Stomach (tissue), 9 donors: Measurements from ENCODE around the gene STAT6. TPM values are rescaled to one million over a fixed set of nuclear protein-coding genes. Genes with fewer than 3 reads are reported as not detected.

Experiments
- DNase-seq, 2 donors: peaks; one replicate each; pipeline versions ENCODE4 v3.0.0 to v3.0.0-alpha.2; 2013 to 2019
- H3K27ac ChIP-seq, 5 donors: fragments of 200-600 bp in 4 of 5; sonication (generic) in 4 of 5; one replicate each; pipeline ENCODE4 v1.5.1; 2013 to 2019; ENCODE audit warnings: mild to moderate bottlenecking in 1 of 5, moderate library complexity in 1 of 5
- H3K27me3 ChIP-seq, 3 donors: fragments of 200-600 bp; sonication (generic); one replicate each; pipeline ENCODE4 v1.5.1; 2017 to 2019; ENCODE audit warnings: mixed run types in 1 of 3
- H3K36me3 ChIP-seq, 4 donors: fragments of 200-600 bp; sonication (generic); 1 replicate in 3 of 4; 2 replicates in 1 of 4; pipeline ENCODE4 v1.5.1; 2016 to 2019
- H3K4me1 ChIP-seq, 4 donors: fragments of 200-600 bp; sonication (generic); one replicate each; pipeline ENCODE4 v1.5.1; 2016 to 2019
- H3K4me3 ChIP-seq, 4 donors: fragments of 200-600 bp; sonication (generic) in 3 of 4; one replicate each; pipeline ENCODE4 v1.5.1; 2016 to 2019; ENCODE audit warnings: mild to moderate bottlenecking in 1 of 4
- H3K9me3 ChIP-seq, 4 donors: fragments of 200-600 bp; sonication (generic); one replicate each; pipeline ENCODE4 v1.5.1; 2016 to 2019
- EP300 ChIP-seq: sonication (generic); formaldehyde crosslinking; IDR thresholded peaks from one replicate; pipeline ENCODE4 v1.6.1; 2017; ENCODE audit warnings: antibody characterized with exemption
- POLR2A ChIP-seq, 4 donors: fragments of 450-650 bp; IDR thresholded peaks; one replicate each; pipeline ENCODE4 v1.6.1; 2016; ENCODE audit warnings: antibody characterized with exemption in 4 of 4, control low read depth in 2 of 4, mild to moderate bottlenecking in 1 of 4, moderate library complexity in 1 of 4
- POLR2AphosphoS5 ChIP-seq, 3 donors: sonication (generic); formaldehyde crosslinking; IDR thresholded peaks; one replicate each; pipeline ENCODE4 v1.6.1; 2016; ENCODE audit warnings: antibody characterized with exemption in 3 of 3
- WGBS, 5 donors: extraction: QIAGEN DNeasy Blood & Tissue Kit in 3 of 5; methylation state at CpG; one replicate each; pipeline versions ENCODE4 v1.1.5 to v1.1.7; 2013 to 2018; 5-methylcytosine and 5-hydroxymethylcytosine counted together
- intact Hi-C: fragments of 100-400 bp; cut with DNase I; formaldehyde crosslinking; loops from one replicate; pipeline ENCODE4 v1.15.1; 2023; ENCODE audit warnings: low total_unique reads
- polyA plus RNA-seq, 3 donors: library from polyadenylated mRNA; stranded (reverse); fragments of 200-250 nt; gene quantifications; one replicate each; pipeline ENCODE4 v1.2.3, GENCODE V29; 2013
- total RNA-seq, 5 donors: library from RNA; depleted of rRNA; stranded (reverse); fragments of >200 nt; gene quantifications; one replicate each; pipeline versions ENCODE4 v1.1.0 to v1.2.3, GENCODE V29; 2014 to 2016
- TF ChIP-seq, protein P1 (sequence below), 7 experiments: fragments of 450-650 bp in 4 of 7; fragments of 200-600 bp in 3 of 7; sonication (generic) in 3 of 7; IDR thresholded peaks; one replicate each; pipeline ENCODE4 v1.5.1; 2016 to 2019; ENCODE audit warnings: antibody characterized with exemption in 7 of 7, control low read depth in 2 of 7, mild to moderate bottlenecking in 1 of 7
- donor health status: healthy with polysubstance abuse.
- donor health status: Bipolar disorder and iron deficiency.
- donor health status: healthy.

Gene STAT6
- total and polyA plus RNA-seq, 8 donors = 81.9 to 477 (median 178) TPM

DNA sequence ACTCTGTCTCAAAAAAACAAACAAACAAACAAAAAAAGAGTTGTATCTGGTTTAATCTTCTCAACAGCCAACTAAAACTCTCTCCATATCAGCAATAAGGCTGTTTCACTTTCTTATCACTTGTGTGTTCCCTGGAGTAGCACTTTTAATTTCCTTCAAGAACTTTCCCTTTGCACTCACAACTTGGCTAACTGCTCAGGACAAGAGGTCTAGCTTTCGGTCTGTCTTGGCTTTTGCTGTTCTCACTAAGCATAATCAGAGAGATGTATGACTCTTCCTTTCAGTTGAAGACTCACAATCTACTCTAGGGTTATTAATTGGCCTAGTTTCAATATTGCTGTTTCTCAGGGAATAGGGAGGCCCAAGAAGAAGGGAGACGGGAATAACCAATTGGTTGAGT lies 44.9 kb downstream of the STAT6 start:
- intact Hi-C loops = loop anchor here (5.0 kb wide), 1 partner anchor 46 kb away; the partner anchor contains the start of gene STAT6
- WGBS, 5 donors = 42 to 68% (median 52%) methylated on average over 2 of the region's 2 CpGs
- Histone ChIP-seq H3K27me3 (no peaks in the 10 kb centered on the region), H3K4me3 (no peak overlapping the region), H3K27ac (peak overlapping the region in 2 of 5 donors; percentile 35 to 62), H3K36me3 (peaks cover 0 to 32% (median 24%) of the 10 kb centered on the region in 4 donors), H3K4me1 (peaks cover 0 to 26% (median 9%) of the 10 kb centered on the region in 4 donors), H3K9me3 (no peaks in the 10 kb centered on the region)
- no peak for DNase-seq
- no peak for TF ChIP-seq EP300
- TF ChIP-seq, protein P1, sequence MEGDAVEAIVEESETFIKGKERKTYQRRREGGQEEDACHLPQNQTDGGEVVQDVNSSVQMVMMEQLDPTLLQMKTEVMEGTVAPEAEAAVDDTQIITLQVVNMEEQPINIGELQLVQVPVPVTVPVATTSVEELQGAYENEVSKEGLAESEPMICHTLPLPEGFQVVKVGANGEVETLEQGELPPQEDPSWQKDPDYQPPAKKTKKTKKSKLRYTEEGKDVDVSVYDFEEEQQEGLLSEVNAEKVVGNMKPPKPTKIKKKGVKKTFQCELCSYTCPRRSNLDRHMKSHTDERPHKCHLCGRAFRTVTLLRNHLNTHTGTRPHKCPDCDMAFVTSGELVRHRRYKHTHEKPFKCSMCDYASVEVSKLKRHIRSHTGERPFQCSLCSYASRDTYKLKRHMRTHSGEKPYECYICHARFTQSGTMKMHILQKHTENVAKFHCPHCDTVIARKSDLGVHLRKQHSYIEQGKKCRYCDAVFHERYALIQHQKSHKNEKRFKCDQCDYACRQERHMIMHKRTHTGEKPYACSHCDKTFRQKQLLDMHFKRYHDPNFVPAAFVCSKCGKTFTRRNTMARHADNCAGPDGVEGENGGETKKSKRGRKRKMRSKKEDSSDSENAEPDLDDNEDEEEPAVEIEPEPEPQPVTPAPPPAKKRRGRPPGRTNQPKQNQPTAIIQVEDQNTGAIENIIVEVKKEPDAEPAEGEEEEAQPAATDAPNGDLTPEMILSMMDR (IDR thresholded peaks at IDR 0.05) = no peak
- TF ChIP-seq POLR2AphosphoS5 (IDR thresholded peaks at IDR 0.05) = no peak

DNA sequence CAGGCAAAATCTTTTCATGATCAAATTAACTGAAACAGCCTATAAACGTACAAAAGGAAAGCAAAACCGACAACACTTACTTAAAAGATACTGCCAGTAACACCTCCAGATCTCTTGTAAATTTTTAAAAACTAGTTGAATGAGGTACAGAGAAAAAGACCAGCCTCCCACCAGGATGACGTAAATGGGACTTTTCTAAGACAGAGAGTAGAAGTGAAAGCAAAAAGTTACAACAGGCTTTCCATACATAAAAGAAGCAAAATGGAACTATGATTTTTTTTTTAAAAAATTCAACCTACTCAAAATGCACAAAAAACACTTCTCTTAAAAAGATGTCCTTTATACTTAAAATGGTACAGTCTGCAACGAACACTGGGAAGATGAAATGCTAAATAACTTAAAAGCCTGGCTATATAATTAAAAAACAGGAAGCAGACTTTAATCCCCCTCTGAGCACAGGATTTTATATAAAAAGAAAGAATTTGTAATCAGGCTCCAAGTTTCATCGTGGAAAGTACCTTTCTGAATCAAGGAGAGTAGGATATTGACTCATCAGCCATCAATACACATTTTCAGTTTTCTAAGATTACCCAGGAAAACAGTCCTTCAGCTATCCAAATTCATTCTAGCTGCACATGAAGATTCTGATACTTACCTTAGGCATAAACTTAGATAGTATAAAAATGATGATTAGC lies 47.0 kb downstream of the STAT6 start:
- no peaks in the 10 kb centered on the region for H3K27me3 ChIP-seq
- 63 to 73% (median 71%) methylated on average over 5 of the region's 5 CpGs for WGBS, 5 donors
- no peak overlapping the region for H3K4me3 ChIP-seq
- DNase-seq = peak in 1 of 2 donors; percentile 55
- TF ChIP-seq POLR2AphosphoS5 (IDR thresholded peaks at IDR 0.05) (no peak), POLR2A (IDR thresholded peaks at IDR 0.05) (no peak), EP300 (no peak)
- TF ChIP-seq, protein P1 (IDR thresholded peaks at IDR 0.05) = no peak
- intact Hi-C loops = loop anchor here (5.0 kb wide), 1 partner anchor 57 kb away; the partner anchor contains the start of gene ZBTB39
- H3K27ac ChIP-seq = peak overlapping the region in 1 of 5 donors; percentile 43
- H3K9me3 ChIP-seq = no peaks in the 10 kb centered on the region
- H3K36me3 ChIP-seq = peaks cover 10 to 37% (median 30%) of the 10 kb centered on the region in 4 donors
- H3K4me1 ChIP-seq = peaks cover 0 to 15% (median 4%) of the 10 kb centered on the region in 4 donors

DNA sequence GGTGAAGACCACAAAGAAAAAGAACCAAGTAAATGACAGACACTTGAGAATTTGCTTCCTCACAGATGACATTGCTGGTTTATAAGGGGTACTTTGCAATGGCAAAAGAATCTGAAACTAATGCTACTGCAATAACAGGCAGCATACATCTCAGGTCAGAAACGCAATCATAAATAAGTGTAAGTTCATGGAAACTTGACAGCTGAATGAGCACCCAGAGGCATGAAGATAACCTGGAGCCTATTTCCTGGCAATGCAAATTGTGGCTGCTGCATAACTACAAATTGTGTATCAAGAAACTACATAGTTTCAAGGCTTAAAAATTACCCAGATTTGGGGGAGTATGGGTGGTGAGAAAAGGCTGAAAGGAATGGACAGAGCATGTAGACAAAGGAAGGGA lies 52.7 kb downstream of the STAT6 start:
- no peak for DNase-seq
- intact Hi-C loops = no loop called here
- H3K36me3 ChIP-seq = peaks cover 10 to 37% (median 37%) of the 10 kb centered on the region in 4 donors
- no peaks in the 10 kb centered on the region for H3K27me3 ChIP-seq
- 91 to 100% (median 97%) methylated on average over 1 of the region's 1 CpG for WGBS, 5 donors
- no peak overlapping the region for H3K27ac ChIP-seq
- H3K4me1 ChIP-seq = peaks cover 0 to 10% (median 2%) of the 10 kb centered on the region in 4 donors
- TF ChIP-seq EP300 = no peak
- TF ChIP-seq POLR2A (IDR thresholded peaks at IDR 0.05) = no peak
- TF ChIP-seq, protein P1 (IDR thresholded peaks at IDR 0.05) = no peak
- no peak for TF ChIP-seq POLR2AphosphoS5 (IDR thresholded peaks at IDR 0.05)
- no peaks in the 10 kb centered on the region for H3K9me3 ChIP-seq
- no peak overlapping the region for H3K4me3 ChIP-seq

DNA sequence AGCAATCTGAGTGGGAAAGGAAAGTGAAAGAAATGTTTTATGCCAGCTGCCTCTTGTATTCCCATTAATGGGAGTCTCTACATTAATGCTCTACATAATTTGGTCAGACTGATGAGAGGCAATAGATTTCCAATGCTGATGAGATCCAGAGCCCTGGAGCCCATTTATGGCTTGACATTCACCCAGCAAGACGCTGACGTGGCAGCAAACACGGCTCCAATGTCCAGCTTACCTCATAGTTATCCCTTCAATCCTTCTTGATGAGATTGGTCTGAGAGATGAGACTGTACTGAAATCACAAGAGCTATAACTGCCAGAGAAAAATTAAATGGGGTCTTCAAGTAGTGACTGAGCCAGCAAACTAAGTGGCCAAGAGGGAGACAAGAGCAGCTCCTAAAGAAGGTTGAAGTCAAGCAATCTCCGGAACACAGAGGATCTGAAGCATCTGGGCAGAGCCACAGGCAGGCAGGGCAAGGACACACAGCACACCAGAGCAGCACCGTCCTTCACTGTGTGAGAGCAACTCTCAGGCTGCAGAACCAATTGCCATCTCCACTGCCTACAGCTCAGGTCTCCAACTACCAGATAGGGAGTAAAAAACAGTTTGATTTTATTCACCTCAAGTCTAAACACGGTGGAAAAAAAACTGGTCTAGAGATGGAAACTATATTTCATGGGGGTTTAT lies 54.0 kb downstream of the STAT6 start:
- peak overlapping the region in 4 of 5 donors; percentile 33 to 70 (median 58) for H3K27ac ChIP-seq
- no peaks in the 10 kb centered on the region for H3K9me3 ChIP-seq
- peaks cover 0 to 10% (median 2%) of the 10 kb centered on the region in 4 donors for H3K4me1 ChIP-seq
- H3K36me3 ChIP-seq = peaks cover 10 to 37% (median 36%) of the 10 kb centered on the region in 4 donors
- no peak overlapping the region for H3K4me3 ChIP-seq
- TF ChIP-seq POLR2AphosphoS5 (IDR thresholded peaks at IDR 0.05) (no peak), POLR2A (IDR thresholded peaks at IDR 0.05) (no peak), EP300 (no peak)
- TF ChIP-seq, protein P1 (IDR thresholded peaks at IDR 0.05) = no peak
- 68 to 90% (median 85%) methylated on average over 6 of the region's 6 CpGs for WGBS, 5 donors
- intact Hi-C loops = no loop called here
- DNase-seq = peak in 1 of 2 donors; percentile 39
- no peaks in the 10 kb centered on the region for H3K27me3 ChIP-seq
